HG03432 (cell line): ENCODE results near the gene IFT81.
"Not testable (repeated sequence)": the region's sequence is repeated elsewhere in the genome, so short reads cannot be mapped to it uniquely, and the experiment has no call there.

Source experiments
- ATAC-seq: cut with Tn5 transposase; IDR thresholded peaks from one replicate; pipeline ENCODE4 v1.9.1; 2021; ENCODE audit warnings: mild to moderate bottlenecking, moderate library complexity; ENCODE audit not compliant: unreplicated experiment

The IFT81 gene

DNA sequence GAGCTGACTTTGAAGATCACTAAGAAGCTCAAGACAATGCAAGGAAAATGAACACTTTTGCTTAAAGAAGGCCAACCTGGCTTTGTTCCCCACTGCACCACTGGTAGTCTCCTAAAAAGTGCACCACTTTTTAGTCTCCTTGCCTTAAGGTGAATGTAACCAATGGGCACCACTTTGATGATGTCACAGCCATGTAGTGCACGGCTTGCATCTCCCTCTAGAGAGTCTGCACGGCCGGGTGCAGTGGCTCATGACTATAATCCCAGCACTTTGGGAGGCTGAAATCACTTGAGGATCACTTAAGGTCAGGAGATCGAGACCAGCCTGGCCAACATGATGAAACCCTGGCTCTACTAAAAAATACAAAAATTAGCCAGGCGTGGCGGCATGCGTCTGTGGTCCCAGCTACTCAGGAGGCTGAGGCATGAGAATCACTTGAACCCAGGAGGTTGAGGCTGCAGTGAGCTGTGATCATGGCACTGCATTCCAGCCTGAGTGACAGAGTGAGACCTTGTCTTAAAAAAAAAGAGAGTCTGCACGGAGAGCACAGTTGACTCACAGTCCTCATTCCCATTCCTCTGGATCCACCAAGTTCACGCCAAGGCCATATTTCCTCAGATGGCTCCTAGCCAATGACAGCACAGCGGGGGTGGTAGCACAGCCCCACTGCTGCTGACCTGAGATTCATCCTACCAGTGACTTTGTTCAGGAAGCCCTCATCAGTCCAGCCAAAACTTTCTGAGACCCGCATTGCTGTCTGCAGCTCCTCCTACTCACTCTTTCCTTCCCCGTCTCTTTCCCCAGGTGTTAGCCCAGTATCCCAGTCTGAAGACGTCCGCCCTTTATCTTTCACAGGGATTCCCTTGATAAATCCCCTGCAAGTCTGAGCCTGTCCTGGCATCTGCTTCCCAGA is 16.5 kb upstream of the IFT81 start:
- ATAC-seq: no peak

DNA sequence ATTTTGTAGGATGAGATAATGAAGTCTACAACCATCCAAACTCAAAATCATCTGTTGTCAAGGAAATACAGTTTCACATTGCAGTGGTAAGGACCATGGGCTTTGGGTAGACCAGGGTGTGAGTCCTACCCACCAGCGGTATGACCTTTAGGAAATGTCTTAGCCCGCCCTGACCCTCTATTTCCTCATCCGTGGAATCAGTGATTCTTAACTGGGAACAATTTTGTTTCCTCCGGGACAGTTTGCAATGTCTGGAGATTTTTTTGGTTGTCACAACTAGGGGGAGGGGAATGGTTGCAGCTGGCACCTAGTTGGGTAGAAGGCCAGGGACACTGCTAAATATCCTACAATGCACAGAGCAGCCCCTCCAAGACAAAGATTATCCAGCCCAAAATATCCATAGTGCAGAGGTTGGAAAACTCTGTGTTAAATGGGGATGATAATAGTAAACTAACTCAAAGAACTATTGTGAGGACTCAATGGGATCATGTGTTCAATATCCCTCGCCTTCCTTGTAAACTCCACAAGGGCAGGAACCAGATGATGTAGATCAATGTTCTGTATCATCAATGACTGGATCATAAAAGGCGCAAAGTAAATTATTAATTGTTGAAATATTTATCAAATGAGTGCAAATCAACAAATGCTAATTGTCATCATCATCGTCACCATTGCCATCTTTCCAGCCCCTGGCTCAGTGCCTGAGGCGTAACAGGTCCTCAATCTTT is 15.7 kb upstream of the IFT81 start:
- ATAC-seq: no peak

DNA sequence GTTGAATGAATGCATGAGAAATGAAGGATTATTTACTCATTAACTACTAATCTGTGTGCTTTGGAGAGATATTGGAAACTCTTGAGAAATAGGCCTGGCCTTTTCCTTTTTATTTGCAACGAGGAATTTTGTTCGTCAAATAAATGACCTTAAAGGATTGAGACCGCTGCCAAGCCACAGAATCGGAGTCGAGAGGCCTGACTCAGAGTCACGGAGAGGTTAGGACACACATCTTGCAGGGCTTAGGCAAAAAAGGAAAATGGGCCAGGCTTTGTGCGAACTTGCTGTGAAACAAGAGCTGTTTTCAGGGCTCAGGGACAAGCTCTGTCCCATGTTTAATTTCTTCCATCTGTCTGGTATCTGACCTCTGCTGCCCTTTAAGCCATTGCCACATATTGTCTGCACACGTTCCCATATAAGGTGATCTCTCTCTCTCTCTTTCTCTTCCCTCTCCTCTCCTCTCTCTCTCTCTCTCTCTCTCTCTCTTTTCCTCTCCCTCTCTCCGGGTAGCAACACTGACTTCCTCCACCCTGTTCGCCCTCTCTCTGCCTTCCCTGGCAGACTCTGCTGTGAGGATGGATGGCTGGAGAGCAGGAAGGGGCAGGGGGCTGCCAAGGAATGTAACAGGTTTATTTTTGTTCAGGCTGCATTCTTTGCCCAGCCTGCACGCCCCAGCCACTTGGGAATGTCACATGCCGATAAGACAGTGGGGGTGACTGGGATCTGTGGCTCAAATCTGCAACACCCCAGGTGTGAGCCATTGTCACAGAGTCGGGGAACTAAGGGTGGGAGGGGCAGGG is 14.9 kb upstream of the IFT81 start:
- no peak for ATAC-seq

DNA sequence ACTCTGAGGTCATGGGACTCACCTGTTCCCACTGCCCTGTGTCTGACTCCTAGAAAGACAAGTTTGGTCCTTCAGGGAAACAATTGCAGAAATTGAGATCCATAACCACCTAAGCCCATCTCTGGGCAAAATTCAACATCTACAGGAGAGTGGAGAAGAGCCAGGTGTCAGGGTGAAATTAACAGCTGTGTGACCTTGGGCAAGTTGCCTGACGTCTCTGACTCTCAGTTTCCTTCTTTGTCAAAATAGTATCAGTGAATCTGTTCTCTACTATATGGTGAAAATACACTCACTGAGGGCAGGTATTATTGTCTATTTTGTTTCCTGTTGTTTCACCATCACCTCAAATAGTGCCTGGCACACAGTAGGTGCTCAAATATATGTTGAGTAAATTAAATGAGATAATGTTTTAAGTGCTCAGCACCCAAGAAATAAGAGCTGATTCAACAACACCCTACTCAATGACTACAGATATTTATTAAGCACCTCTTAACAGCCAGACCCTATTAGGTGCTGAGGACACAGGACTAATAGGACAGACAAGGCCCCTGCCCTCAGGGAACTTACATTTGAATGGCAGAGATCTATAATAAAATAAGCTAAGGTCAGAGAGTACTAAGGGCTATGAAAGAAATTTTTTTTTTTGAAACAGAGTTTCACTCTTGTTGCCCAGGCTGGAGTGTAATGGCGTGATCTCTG is 14.2 kb upstream of the IFT81 start:
- ATAC-seq: no peak

DNA sequence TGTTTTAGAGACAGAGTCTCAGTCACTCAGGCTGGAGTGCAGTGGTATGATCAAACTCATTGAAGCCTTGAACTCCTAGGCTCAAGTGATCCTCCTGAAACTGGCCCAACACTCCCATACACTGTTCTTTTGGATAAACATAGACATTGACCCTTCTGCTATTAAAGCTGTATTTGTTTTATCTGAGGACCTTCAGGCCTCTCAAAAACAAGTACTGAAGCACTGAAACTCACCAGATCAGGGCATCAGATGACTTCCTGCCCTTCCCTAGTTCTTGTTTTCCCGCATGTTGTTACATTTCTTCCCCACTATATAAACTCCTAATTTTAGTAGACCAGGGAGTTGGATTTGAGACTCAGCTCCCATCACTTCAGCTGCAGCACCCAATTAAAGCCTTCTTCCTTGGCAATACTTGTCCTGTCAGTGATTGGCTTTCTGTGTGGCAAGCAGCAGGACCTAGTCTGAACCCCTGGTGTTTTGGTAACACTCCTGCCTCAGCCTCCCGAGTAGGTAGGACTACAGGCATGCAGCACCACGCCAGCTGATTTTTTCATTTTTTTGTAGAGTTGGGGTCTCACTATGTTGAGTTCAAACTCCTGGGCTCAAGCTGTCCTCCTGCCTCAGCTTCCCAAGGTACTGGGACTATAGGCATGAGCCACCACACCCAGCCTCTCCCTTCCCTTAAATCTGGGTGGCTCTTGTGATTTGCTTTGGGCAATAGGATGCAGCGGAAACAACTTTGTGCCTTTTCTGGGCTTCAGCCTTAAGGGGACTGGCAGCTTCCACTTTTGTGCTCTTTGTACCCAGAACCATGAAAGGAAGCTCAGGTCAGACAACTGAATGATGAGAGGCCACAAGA is 12.5 kb upstream of the IFT81 start:
- ATAC-seq: no peak

DNA sequence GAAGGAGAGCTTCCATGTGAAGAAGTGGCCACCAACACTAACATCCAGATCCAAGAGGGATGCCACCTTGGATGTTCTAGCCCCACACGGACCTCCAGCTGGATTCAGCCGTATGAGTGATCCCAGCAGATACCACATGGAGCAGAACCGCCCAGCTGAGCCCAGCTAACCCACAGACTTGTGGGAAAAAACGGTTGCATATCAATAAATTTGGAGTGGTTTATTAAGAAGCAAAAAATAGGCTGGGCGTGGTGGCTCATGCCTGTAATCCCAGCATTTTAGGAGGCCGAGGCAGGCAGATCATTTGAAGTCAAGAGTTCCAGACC is 11.9 kb upstream of the IFT81 start:
- no peak for ATAC-seq

DNA sequence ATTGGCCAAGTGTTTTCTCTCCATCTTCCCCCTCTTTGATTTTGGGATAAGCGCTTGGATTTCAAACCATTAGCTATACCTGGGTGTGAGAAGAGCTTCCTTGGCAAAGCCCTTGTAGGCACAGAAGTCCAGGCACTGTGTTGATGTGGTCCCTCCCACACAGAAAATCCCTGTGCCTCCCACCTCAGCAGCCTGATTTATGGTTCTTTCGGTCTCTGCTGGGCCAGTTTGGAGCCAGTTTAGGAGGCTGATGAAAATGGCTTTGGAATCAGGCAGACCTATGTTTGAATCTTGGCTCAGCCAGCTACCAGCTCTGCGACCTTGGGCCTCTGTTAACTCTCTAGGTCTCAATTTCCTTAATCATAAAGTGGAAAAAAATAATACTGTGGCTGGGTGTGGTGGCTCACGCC is 9.6 kb upstream of the IFT81 start:
- ATAC-seq: no peak

DNA sequence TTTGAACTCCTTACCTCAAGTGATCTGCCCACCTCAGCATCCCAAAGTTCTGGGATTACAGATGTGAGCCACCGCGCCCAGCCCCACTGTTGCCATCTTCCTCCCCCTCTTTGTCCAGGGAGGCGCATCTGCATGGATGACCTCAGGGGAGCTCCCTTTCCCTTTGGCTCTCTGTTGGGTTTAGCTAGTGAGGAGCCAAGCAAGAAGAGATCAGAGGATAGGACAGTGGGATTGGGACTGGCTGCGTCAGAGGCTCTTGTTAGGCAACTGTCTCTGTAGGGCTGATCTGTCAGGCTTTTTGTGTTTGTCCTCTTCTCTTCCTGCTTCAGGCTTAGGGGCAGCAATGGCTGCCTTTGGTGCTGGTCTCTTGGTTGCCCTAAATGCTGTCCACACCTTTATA is 8.5 kb upstream of the IFT81 start:
- ATAC-seq: no peak

DNA sequence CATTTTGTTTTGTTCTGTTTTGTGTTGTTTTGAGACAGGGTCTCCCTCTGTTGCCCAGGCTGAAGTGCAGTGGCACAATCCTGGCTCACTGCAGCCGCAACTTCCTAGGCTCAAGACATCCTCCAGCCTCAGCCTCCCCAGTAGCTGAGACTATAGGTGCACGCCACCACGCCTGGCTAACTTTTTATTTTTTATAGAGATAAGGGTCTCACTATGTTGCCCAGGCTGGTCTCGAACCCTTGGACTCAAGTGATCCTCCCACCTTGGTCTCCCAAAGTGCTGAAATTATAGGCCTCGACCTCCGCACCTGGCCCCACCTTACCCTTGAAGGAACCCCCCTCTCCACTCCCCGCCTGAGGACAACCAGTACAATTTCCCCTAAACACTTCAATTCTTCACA is 7.5 kb upstream of the IFT81 start:
- no peak for ATAC-seq

DNA sequence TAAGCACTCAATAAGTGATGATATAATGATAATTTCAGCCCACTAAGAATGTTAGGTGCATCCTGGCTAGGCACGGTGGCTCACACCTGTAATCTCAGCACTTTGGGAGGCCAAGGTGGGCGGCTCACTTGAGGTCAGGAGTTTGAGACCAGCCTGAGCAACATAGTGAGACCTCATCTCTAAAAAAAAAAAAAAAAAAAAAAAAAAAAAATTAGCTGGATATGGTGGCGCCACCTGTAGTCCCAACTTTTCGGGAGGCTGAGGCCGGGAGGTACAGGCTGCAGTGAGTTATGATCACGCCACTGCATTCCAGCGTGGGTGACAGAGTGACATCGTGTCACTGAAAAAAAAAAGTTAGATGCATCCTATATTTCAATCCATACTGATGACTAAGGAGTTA is 6.9 kb upstream of the IFT81 start:
- ATAC-seq: not testable (repeated sequence)

DNA sequence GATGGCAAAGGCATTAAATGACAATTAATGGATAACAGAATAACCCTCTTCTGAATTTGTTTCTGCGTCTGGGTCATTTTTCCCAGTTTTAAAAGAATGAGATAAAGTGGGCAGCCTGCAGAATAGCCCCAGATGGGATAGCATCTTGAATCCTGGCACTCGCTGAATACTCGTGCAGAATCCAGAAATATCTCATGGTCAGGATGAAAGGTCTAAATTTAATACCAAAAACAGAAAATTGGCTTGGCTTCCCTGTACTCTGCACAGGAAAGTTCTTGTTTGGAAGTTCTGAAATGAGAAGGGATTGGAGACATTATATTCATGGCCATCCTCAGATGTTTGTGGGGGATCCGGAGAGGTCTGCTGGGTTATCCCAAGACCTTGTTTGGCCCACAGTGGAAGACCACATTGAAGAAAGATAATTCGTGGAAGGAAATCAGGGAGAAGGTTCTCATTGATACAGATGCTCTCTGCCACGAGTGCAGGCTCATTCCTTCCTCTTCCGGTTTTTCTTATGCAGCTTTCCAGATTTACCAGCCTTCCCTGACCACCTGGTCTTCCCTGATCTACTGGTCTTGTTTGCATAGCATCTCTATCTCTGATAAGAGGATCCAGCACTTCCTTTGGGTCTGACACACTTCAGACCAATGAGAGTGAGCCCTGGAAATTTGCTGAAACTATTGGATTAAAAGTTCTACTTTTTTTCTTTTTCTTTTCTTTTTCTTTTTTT is 6.0 kb upstream of the IFT81 start:
- no peak for ATAC-seq

DNA sequence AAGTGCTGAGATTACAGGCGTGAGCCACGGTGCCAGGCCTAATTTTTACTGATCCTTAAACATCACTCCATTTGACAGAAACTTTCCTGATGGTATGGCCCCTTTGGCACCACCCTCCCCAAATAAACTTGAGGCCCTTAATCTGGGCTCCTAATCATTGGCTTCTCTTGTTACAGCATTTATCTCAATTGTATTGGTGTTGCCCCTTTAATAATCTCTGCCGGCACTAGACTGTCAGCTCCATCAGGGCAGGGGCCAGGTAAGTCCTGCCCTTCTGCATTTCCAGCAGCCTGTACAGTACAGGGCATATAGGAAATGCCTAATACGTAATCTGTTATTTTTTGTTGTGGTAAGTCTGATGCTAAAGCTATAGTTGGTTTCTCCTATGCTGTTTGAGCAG is 1.2 kb upstream of the IFT81 start:
- no peak for ATAC-seq

DNA sequence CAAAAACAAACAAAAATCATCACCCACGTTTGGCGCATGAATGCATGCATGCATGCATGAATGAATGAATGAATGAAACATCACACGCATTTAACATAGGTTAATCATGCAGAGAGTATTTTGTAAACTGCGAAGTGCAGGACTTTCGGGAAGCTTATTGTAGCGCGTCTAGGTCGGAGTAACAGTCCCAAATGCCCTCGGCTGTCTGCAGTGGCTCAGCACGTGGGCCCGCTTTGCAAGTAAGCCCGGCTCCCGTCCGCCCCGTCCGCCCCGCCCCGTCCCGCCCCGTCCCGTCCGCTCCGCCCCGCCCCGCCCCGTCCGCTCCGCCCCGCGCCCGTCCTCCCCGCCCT is 263 bp upstream of the IFT81 start:
- ATAC-seq: no peak

DNA sequence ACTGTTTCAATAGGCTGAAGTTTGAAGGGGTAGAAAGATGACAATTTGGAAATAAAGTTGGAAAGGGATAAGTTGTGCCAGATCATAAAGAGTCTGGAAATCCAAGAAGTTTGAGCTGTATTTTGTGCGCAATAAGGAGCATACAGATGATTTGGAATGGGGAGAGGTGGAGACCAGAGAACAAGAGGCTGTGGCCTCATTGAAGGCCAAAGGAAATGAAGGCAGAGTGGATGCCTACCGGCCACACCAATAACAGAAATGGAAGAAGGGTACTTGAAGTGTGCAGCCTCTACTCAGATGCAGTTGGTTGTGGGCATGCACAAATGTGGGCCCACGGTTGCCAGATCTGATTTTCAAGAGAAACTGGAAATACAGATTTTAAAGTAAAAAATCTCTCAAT is 2.4 kb downstream of the IFT81 start:
- ATAC-seq: no peak

DNA sequence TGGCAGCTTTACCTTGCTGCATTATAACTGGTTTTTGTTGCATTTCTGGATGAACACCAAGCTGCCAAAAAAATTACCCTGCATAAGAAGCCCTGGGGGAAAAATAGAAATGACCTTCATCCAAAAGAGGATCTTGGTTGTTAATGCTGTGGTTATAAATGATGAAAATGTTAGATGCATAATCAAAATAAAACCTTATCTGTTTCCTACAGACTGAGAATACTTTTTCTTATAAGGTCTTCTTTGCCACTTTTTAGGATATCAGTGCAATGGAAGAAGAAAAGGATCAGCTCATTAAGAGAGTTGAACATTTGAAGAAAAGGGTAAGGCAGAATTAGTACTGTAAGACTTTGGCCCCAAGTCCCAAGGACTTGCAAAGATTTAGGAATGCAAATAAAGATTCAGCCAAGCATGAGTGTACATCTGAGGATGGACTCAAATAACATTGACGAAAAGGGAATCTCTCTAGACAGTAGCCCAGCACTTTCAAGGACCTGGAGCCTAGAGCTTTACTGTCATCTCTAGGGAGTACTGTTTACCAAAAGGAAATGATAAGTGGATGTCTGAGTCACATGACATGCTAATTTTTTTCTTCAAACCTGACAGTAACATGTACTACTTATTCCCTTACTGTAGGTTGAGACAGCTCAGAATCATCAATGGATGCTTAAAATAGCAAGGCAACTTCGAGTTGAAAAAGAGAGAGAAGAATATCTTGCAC is 10.7 kb downstream of the IFT81 start:
- ATAC-seq: no peak

DNA sequence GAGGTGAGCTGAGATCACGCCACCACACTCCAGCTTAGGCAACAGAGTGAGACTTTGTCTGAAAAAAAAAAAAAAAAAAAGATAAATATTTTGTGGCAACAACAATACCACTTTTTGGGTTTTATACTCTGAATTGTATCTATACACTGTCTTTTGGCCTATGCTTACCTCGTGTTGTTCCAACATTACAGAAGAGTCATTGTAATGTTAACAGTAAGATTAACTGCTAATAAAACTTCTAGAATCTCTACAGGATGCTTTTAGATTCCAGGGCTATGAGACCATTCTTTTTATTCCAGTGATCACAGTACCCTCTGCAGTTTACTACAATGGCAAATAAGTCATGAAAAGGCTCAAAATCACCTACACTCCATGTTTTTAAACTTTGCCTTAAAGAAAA is 11.6 kb downstream of the IFT81 start:
- no peak for ATAC-seq

DNA sequence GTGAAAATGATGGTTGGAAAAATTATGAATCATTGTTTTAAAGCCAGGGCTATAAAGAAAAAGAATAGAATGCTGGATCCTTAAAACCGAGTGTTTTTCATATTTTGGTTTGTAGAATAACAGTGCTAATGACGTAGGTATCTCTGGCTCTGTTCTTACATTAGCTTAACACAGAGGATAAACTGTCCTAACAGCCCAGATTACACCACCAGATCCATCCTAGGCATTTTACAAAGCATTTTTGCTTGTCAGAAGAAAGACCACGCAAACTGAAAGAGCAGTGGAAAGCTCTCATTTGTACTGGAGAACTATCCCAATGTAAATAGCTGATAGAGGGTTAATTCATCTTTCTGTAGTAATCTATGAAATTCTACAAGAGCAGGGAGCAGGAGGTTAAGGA is 13.6 kb downstream of the IFT81 start:
- ATAC-seq: no peak

DNA sequence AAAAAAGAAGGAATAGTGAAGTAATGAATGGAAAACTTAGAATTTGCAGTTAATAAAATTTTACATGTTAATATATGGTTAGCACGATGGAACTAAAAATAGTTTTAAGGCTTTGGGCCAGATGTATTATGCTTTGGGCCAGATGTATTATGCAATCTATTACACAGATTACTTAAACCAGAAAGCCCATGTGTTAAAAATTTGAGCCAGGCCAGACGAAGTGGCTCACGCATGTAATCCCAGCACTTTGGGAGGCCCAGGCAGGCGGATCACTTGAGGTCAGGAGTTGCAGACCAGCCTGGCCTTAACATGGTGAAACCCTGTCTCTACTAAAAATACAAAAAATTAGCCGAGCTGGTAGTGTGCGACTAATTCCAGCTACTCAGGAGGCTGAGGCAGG is 17.2 kb downstream of the IFT81 start:
- ATAC-seq: no peak

DNA sequence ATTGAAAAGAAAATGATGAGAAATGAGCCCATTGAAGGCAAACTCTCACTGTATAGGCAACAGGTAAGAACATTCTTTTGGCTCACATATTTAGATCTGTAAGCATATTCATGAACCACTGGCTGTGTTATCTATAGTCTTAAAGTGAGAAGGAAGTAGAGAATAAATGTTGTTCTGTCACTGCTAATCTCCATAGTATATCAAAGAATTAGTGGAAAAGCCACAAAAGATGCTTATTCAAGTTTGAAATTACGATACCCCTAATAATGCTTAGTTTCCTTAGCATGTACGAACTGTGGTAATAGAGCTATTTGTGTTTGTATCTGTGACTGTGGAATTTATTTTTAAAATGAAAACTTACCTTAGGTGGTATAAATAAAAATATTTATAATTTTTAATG is 22.8 kb downstream of the IFT81 start:
- ATAC-seq: no peak
